ENCODE data around the gene UMODL1.
A peak's percentile ranks its signal among the peaks of the same experiment; 100 is the strongest.

The UMODL1 gene

DNA sequence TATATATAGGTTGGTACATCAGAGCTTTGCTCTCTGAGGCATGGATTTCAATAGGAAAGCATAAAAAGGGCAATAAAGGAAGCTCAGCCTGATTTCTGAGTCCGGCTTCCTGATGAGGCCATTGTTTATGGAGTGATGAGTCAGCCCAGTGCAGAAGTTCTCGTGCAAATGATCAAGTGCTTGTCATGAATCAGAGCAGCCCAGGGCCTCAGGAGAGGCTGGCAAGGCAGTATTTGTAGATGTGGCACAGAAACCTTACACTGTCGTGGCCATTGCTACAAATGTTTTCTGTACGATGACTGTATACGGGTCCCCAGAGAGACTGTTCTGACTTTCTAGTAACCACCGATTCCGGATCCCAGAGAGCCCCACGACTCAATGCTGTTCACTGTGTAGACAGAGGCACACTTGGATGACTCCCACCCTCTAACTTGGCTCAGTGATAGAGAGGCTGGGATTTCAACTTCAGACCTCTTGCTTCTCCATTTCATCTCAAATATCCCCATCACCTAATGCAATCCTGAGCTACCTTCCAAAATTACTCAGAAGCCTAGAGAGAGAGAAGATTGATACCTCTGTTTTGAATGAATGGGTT lies 26.8 kb downstream of the UMODL1 start:
- peak; percentile 94 for DNase-seq (ENCODE audit: low read depth)

DNA sequence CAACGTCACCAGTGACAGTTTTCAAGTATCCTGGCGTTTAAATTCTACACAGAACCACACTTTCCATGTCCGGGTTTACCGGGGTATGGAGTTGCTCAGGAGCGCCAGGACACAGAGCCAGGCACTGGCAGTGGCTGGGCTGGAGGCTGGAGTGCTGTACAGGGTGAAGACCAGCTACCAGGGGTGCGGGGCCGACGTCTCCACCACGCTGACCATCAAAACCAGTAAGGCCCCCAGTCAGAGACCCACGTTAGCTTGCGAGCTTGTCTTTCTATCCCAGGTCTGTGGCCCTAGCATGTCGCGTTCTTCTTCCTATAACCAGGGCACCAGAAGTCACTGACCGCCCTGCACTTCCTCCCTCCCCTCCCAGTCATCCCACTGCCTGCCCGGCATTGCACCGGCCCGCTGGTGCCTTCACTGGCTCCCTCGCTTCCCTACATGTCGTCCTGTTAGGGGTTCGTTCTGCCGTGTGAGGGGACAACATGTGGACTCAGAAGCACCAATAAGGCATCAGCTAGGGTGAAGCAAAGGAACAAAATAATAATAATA lies 27.9 kb downstream of the UMODL1 start:
- no peak for DNase-seq (ENCODE audit: low read depth)

DNA sequence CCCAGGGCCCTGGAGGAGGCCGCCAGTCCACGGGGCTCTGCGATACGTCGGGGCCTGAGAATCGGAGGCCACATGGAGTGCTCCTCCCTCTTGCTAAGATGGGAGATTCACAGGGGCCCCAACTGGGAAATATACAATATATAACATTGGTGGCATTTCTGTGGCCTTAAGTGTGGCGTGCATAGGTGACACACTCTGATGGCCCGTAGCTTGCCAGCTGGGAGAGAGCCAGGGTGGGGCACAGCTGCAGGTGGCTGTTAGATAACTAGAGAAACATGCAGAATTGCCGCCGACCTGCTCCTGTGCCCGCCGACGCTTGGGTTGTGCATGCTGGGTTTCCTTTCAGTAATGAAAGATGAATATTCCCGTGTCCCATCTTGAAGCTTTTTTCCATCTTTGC lies 30.1 kb downstream of the UMODL1 start:
- no peak for DNase-seq (ENCODE audit: low read depth)

DNA sequence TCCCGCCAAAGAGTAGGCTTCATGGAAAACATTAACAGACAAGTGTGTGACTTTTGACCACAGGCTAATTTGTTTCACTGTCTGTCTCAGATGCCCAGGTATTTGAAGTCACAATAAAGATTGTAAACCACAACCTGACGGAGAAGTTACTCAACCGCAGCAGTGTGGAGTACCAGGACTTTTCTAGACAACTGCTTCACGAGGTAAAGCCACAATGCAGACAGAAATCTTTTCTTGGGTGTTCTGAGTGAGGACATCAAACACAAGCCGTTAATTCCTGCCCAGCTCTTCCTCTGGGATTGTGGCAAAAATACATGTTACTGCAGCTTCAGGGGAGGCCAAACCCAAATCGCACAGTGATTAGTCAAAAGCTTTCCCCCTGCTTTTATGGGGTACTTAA lies 31.0 kb downstream of the UMODL1 start:
- peak; percentile 6 for DNase-seq (ENCODE audit: low read depth)

DNA sequence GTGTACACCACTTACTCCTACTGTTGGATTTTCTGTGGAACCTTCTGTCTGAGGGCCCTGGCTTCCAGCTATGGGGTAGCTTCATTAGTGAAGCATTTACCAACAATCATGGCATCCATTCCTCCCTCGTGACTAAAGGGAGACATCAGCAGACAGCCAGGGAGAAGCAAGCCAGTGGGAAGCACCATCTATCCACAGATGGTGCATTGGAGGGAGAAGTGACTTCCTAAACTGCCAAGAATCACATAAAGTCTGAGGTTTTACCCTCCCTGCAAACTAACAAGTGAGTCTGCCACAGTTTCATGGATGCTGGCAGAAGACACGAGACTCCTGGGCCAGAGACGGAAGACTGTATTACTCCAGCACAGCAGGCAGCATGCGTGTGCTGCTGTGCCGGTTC lies 31.4 kb downstream of the UMODL1 start:
- DNase-seq (ENCODE audit: low read depth), result no peak

DNA sequence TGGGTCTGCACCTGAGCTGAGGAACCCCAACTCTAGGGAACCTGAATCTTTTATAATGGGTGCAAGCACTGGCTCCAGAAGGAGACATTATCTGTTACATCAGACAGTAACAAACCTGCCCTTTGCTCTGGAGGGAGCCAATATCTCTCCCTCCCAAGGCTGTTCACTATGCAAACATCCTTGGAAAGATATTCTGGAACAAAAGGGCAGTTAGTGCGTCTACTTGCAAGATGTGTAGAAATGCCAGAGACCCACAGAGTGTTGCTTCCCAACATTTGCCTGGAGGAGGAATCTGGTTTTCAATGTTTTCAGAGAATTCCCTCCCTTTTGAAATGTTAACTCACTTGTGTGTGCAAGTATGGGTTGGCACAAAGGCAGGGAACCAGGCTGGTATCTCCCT lies 31.9 kb downstream of the UMODL1 start:
- DNase-seq (ENCODE audit: low read depth), result no peak

DNA sequence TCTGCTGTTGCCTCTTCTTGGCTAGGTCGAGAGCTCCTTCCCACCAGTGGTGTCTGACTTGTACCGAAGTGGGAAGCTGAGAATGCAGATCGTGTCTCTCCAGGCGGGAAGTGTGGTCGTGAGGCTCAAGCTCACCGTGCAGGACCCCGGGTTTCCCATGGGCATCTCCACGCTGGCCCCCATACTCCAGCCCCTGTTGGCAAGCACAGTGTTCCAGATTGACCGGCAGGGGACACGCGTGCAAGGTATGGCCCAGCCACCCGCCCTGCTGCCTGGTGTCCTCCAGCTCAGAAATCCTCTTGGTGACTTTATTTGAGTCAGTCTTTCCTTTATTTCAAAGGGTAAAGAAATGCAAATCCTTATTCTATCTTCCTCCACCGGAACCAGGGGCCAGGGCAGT lies 32.7 kb downstream of the UMODL1 start:
- DNase-seq (ENCODE audit: low read depth), result no peak

DNA sequence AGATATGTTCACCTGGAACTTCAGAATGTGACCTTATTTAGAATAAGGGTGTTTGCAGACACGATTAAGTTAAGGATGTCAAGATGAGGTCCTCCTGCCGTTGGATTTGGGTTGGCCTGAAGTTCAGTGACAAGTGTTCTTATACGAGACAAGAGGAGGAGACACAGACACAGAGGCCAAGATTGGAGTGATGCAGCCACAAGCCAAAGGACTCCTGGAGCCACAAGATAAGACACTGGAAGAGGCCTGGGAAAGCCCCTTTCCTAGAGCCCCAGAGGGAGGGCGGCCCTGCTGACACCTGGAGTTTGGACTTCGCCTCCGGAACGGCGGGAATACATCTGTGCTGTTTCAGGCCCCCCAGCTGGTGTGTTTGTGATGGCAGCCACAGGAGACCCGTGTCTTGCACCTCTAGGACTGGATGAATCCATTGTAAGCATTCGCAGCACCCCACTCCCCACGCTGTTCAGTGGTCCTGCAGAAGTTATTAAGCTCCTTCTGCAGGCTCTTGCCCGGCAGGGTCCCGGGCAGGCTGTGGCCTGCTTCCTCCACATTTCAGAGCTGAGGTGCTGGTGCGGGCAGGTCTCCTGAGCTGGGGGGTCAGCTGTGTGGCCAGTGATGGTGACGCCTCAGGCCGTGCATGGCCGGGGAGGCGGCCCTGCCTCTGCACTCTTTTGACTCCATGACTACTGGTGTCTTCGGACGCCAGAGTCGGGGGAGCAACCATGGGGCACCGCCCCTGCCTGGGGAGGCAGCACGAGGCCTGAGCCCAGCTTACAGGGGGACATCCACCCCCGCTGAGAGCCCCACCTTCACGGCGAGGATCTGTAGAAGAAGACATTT lies 34.6 kb downstream of the UMODL1 start:
- no peak for DNase-seq (ENCODE audit: low read depth)

DNA sequence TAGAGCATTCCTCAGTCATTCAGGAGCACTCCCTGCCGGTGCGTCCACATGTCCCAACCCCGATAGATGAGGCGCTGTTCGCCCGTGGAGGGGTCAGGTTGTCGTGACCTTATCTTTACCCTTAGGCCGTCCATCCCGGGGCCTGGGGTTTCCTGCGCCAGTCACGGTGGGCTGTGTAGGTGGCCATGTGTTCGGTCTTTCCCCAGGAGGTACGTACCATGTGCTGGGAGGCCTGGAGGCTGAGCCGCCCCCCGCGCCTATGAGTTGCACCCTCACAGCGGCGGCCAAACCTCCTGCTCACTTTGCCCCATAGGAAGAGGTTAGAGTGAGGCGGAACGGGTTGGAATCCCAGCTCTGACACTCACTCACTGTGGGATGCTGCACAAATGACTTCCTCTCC lies 35.3 kb downstream of the UMODL1 start:
- no peak for DNase-seq (ENCODE audit: low read depth)

DNA sequence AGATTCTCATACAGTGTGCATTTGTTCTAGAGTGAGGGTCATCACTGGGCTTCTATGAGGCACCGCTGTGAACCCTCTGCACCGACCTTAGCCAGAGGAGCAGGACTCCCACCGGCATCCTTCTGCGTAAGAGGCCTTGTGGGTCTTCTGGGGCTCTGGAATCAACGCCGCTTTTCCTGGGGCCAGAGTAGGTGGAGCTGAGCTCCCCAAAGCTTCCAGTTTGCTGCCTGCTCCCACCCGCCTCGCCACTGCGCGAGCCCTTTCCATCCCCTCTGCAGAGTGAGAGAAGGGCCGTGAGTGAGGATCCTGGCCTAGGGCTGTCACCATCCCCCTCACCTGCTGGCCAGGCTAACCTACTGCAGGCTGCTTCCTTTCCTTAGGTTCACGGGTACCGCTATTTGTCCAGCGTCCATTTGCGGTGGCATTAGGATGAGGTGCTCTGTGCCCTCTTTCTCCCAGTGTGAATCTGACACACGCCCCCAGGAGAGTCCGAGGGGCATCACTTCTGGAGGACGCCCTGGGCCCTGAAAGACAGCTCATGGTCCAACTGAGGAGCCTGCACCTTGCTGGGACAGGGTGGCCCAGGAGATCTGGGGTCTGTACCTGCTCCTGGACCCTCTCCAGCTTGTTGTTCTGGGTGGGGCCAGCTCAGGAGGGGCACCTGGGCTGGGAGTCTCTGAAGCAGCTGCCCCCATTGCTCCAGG lies 36.2 kb downstream of the UMODL1 start:
- DNase-seq (ENCODE audit: low read depth), result no peak

DNA sequence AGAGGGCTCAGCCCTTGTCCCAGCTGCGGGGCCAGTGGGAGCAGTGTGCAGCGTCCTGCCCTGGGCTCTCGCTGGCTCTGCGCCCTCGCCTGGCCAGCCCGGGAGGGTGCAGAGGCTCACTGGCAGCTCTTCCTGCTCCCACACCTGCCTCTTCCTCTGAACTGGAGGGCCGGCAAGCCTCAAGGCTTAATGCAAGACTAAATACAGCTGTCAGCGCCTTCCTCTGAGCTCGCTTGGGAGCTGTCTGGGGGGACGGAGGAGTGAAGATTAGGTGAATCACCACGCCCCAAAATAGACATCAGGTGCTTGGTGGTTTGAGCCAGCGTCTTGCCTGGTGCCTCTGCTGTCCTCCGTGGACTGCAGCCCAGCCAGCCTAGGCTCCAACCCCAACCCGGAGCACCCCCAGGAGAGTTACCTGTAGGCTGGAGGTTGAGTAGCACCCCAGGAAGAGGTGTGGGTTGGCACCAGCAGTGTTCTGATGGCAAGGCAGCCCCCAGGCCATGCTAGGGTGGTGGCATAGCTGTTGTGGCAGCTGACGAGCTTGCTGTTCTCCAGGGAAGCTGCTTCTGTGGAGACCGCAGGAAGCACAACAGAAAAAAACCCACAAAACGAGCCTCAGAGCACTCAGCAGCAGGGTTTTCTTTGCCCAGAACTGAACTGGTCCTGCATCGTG lies 36.9 kb downstream of the UMODL1 start:
- DNase-seq (ENCODE audit: low read depth), result peak; percentile 44

DNA sequence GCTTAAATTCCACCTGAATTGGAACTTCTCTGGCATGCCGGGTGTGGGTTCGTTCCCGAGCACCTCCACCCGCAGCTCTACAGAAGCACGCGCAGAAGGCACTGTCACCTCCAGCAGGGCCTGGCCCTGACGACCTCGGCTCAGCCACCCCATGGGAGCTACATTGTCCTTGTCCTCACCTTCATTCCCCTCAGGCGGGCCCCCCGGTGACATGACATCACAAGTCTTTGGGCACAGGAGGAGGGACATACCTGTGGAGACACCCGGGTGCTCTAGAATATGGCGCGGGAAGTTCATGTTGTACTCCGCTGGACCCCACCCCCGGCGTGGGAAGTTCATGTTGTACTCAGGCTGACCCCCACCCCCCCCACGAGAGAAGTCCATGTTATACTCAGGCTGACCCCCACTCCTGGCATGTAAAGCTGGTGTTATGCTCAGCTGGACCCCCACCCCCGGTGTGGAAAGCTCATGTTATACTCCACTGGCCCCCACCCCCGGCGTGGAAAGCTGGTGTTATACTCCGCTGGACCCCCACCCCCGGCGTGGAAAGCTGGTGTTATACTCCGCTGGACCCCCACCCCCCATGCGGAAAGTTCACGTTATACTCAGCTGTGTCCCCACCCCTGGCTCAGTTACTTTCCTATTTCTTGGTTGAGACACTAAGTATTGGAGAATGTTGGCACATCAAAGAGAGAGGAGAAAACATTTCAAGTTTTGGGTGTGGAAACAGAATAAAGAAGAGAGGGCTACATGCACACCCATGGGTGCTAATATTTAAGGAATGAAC lies 37.6 kb downstream of the UMODL1 start:
- no peak for DNase-seq (ENCODE audit: low read depth)

DNA sequence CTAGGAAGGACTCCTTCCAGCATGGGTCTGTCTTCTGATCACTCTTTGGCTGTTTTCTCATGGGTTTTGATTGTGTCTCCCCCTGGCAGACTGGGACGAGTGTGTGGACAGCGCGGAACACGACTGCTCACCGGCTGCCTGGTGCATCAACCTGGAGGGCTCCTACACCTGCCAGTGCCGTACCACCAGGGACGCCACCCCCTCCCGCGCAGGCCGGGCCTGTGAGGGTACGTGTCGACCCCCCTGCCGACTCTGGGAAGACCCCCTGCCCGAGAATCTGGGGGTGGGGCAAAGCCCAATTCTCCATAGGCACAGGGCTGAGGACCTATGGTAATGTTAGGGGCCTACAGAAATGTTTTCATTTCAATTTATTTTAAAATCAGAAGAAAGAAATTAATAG lies 38.4 kb downstream of the UMODL1 start:
- no peak for DNase-seq (ENCODE audit: low read depth)

DNA sequence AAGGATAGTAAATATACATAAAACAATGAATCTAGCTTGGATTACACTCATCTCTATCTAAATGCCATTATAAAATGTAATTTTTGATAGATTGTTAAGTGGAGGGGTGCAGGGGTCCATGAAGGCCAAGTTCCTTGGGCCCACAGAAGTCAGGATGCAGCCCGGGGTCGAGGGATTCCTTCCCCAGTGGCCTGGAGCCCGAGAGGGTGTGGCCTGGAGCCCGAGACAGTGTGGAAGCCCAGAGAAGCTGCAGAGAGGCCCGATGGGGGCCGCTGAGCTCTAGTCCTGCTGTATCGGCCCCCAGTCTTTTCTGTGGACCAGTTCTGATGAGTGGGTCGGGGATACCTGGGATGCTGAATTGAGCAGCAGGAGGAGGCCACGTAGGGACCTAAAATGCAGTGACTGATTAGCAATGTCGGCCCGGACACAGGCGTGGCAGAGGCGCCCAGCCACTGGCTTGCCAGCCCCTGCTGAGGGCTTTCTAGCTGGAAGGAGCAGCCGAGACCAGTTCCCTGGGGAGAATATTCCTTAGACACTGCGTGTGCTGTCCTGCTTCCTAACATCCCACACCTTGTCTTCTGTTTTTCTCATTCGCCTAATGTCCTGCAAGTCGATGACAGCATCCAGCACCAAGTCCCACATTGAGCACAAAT lies 38.9 kb downstream of the UMODL1 start:
- DNase-seq (ENCODE audit: low read depth), result no peak

DNA sequence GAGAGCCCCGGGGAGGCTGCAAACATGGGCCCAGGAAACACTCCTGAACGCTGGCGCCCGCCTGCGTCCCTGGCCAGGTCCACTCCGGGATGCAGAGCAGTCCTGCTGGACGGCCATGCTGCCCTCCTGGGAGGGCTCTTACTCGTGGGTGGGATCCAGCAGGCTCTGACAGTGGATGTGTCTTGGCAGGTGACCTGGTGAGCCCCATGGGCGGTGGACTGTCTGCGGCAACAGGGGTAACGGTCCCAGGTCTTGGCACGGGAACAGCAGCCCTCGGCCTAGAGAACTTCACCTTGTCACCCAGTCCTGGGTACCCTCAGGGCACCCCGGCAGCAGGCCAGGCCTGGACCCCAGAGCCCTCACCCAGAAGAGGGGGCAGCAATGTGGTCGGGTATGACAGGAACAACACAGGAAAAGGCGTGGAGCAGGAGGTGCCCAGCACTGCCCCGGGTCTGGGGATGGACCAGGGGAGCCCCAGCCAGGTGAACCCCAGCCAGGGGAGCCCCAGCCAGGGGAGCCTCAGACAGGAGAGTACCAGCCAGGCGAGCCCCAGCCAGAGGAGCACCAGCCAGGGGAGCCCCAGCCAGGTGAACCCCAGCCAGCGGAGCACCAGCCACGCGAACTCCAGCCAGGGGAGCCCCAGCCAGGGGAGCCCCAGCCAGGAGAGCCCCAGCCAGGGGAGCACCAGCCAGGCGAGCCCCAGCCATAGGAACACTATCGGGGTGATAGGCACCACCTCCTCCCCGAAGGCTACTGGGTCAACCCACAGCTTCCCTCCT lies 39.8 kb downstream of the UMODL1 start:
- no peak for DNase-seq (ENCODE audit: low read depth)

DNA sequence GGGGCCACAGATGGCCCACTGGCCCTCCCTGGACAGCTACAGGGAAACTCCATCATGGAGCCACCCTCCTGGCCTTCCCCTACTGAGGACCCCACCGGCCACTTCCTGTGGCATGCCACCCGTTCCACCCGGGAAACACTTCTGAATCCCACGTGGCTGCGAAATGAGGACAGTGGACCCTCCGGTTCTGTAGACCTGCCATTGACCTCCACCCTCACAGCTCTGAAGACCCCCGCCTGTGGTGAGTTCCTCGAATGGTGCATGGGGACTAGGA lies 40.3 kb downstream of the UMODL1 start:
- DNase-seq (ENCODE audit: low read depth), result no peak

DNA sequence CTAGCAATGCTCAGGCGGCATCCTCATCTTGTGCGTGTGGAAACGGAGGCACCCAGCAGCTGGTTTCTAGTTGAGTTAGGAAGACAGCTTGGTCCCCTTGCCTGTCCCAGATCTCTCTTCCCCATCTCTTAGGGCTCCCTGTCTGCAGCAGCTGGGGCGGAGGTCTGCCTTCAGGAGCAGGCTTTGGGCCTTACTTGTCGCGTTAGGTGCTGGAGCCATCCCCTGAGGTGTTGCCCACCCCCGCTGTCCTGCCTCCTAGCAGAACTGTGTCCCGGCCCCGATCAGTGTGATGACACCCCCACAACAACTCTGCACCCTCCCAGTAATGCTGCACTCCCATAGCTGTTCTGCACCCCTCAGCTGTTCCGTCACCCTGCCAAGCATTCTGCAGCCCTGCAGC lies 40.7 kb downstream of the UMODL1 start:
- DNase-seq (ENCODE audit: low read depth), result no peak

DNA sequence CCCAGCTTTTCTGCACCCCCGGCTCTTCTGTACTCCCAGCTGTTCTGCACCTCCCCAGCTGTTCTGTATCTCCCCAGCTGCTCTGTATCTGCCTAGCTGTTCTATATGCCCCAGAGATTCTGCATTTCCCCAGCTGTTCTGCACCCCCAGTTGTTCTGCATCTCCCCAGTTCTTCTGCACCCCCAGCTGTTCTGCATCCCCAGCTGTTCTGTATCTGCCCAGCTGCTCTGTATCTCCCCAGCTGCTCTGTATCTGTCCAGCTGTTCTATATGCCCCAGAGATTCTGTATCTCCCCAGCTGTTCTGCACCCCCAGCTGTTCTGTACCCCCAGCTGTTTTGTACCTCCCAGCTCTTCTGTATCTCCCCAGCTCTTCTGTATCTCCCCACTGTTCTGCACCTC lies 41.1 kb downstream of the UMODL1 start:
- DNase-seq (ENCODE audit: low read depth), result no peak

DNA sequence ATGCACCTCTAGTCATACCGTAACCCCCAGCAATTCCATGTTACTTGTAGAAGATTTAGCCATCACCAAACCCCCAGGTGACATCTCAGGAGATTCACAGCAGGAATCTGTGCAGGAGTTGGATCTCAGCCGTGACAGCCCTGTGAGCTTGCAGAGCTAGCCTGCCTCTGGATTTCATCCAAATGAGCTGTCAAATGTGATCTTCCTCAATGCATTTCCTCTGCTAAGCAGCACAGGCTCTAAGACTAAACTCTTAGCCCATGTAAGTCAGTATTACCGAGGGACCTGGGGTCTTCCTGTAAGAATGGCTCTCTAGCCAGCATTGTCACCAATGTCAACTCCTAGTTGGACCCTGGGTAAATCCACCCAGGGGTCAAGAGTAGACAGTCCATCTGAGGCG lies 41.7 kb downstream of the UMODL1 start:
- DNase-seq (ENCODE audit: low read depth), result peak; percentile 51

DNA sequence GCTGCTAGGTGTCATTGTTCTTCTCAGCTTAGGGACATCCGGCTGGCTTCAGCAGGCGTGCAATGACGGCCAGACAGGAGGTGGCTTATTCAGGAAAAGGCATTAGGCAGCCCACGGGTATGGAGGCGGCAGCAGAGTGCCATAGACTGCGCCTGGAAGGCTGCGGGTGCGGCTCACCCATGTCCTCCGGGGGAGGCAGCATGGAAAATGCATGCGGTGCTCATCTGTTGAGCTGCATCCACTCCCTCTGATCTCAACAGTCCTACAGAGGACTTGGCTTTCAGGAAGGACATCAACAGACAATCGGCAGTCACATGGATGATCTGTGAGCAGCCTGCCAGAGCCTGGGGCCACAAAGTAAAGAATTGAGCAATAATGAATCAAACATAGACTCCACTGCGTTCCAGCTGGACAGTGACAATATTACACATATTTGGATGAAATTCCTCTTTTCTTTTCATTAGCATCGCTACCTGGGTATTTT lies 42.9 kb downstream of the UMODL1 start:
- DNase-seq (ENCODE audit: low read depth), result no peak
